ENCODE data around the gene FERMT3. TPM values are rescaled to one million over a fixed set of nuclear protein-coding genes. Genes with fewer than 3 reads are reported as not detected.

The FERMT3 gene
- total and polyA plus RNA-seq, 2 of the 13 experiments (the other 11 are each of a cell fraction or from before 2014, with no cell fraction given), result 0.29 TPM; not detected in 1

- peak; percentile 99 for TF ChIP-seq EED (CRISPR knock-in tag; IDR thresholded peaks at IDR 0.05)
- TF ChIP-seq, protein P1, sequence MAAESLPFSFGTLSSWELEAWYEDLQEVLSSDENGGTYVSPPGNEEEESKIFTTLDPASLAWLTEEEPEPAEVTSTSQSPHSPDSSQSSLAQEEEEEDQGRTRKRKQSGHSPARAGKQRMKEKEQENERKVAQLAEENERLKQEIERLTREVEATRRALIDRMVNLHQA (CRISPR knock-in tag; IDR thresholded peaks at IDR 0.05), result no peak
- TF ChIP-seq BCL6 (CRISPR knock-in tag; IDR thresholded peaks at IDR 0.05), result peak; percentile 63
- TF ChIP-seq ARHGAP35 (CRISPR knock-in tag; IDR thresholded peaks at IDR 0.05; ENCODE audit: borderline replicate concordance), result peak; percentile 88; the same call in 1 of the 2 replicates
- no peak for TF ChIP-seq NFRKB (IDR thresholded peaks at IDR 0.05)
- peak; percentile 96 for TF ChIP-seq ATF7-NPFF (CRISPR knock-in tag; IDR thresholded peaks at IDR 0.05; ENCODE audit: low read depth)
- no peak for TF ChIP-seq RFX1 (IDR thresholded peaks at IDR 0.05)
- TF ChIP-seq ZNF720 (CRISPR knock-in tag; IDR thresholded peaks at IDR 0.05), result no peak
- TF ChIP-seq FOXO1 (CRISPR knock-in tag; IDR thresholded peaks at IDR 0.05), result peak; percentile 58
- TF ChIP-seq ZBTB40 (IDR thresholded peaks at IDR 0.05), result no peak
- TF ChIP-seq ZBTB40 (CRISPR knock-in tag; IDR thresholded peaks at IDR 0.05), result peak; percentile 93; the same call in 1 of the 2 replicates
- no peak for TF ChIP-seq MLLT10 (CRISPR knock-in tag; IDR thresholded peaks at IDR 0.05)
- TF ChIP-seq MBD4 (IDR thresholded peaks at IDR 0.05; ENCODE audit: borderline replicate concordance, low read length), result no peak
- no peak for TF ChIP-seq NONO (IDR thresholded peaks at IDR 0.05)
- TF ChIP-seq NONO (CRISPR knock-in tag; conservative IDR thresholded peaks at IDR 0.05), result peak; percentile 79; the same call in 1 of the 2 replicates
- TF ChIP-seq SOX6 (IDR thresholded peaks at IDR 0.05), result no peak
- TF ChIP-seq SOX6 (CRISPR knock-in tag; IDR thresholded peaks at IDR 0.05), result peak; percentile 68
These were observed 21.3 kb upstream of the FERMT3 start (continued) for GRCh38 chr11:64185175-64185692.
